GM19025 (cell line): Measurements from ENCODE around the gene STK4.

Experiments
- ATAC-seq: cut with Tn5 transposase; IDR thresholded peaks from one replicate; pipeline ENCODE4 v1.9.1; 2021; ENCODE audit warnings: mild to moderate bottlenecking, low read depth, moderate library complexity; ENCODE audit not compliant: unreplicated experiment

The STK4 gene

DNA sequence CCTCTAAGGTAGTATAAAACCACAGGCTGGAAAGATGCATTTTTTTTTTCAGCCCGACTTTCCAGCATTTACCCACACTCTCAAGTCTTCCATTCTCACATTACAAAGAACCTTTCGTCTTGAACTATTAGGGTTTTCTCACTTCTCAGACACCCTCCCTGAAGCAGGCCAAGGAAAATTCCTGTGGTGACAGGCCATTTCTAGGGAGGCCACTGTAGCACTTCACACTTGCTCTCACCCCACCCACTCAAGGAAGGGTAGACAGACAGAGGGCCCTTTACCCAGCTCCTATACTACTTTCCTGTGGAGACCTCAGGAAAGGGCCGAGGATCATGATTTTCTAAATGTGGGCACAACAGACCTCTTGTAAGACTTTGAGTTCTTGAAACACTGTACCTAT lies 106.9 kb downstream of the STK4 start:
- no peak for ATAC-seq

DNA sequence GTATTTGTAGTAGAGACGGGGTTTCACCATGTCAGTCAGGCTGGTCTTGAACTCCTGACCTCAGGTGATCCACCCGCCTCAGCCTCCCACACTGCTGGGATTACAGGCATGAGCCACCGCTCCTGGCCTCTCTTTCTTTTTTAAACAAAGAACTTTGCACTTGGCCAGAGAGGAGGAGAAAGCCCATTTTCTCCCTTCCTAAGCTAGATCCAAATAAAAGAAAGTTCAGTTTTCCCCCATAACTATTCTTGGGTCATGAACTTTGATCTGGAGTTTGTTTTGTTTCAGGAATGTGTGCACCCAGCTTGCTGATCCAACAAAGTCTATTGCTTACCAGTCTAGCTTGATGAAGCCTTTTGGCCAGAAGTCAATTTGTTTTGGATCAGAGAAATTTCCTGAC lies 111.2 kb downstream of the STK4 start:
- no peak for ATAC-seq

DNA sequence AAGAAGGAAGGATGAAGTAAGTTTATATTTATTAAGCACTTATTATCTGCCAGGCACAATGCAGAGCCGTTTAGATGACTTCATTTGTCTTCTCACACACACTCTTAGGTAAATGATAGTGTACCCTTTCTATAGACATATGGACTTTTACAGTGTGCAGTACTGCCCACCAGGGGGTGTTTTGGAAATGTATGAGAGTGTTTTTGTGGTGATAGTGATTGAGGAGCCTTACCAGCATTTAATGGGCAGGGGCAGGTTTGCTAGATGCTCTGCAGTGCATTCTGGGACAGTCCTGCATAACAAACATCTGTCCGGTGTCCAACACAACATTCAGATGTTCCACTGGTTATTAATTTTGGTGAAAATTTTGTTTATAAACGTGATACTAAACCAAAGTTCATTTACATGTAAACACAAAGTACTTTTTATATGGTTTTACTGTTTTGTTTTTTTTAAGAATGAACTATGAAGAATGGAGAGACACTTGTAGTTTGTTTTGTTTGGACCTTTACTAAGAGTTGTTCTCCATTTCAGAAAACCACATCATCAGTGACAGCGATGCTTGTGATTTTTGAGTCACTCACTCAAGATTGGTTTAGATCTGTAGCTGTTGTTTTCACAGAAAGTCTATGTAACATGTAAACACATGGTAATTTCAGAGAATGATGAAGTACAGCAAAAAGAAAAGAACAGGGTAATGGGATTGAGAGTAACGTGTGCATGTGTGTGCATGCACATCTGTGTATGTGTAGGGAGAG lies 114.7 kb downstream of the STK4 start:
- no peak for ATAC-seq

DNA sequence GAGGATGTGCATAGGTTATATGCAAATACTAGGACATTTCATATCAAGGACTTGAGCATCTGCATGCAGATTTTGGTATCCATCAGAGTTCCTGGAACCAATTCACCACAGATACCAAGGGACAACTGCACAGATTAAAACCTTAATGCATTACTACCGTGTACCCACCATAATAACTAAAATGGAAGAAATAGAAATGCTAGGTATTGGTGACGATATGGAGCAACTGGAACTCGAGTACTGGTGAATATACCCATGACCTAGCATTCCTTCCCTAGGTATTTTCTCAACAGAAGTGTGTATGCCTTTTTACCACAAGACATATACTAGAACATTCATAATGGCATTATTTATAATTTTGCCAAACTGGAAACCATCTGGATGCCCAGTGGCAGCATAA lies 116.2 kb downstream of the STK4 start:
- ATAC-seq, result no peak

DNA sequence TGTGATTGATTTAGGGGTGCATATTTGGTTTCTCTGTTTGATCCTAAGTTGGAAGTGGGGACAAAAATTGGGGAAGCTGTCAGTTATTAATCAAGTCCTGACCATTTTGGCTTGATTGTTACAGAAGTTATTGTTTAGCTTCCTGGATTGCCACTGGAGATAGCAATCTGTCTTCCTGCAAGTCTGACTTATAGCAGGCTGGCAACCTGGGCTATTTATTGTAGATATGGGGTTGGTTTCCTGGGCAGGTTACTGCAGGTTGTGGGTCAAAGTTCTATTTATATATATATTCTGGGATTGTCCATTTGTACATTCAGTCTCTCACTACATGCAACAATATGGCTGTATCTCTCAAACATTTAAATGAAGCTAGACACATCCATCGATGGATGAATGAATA lies 116.8 kb downstream of the STK4 start:
- no peak for ATAC-seq

DNA sequence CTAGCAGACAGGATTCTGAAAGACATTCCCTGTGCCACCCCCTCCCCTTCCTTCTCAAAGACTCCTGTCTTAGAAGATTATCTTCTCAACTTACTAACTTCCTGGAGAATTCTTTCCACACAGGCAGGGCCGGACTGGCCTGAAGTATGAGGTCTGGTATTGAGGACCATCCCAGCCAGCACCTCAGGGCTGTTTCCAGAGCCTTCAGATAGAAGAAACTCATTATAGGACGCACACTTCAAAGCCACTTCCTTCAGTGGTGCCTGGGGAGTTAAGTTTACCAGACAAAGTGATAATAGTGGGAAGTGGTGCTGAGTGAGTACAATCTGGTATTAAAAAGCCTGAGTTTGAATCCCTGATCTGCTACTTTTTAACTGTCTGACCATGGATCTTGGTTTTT lies 119.0 kb downstream of the STK4 start:
- ATAC-seq, result no peak

DNA sequence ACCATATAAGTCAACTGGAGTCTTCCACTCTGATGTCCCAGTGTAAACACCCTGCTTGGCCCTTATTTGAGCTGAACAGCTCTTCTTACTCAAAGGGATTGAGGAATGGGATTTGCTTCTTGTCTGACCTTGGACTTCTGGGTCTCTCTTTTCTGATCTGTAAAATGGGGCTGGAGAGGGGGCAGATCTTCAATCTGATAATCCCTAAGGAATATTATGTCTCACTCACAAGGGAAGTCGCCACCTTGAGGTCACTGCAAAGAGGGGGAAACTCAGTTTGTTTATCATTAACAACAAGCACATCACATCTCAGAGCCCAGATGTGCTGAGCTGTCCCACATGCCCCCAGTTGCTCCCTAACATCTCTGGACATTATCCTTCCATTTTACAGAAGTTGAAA lies 119.6 kb downstream of the STK4 start:
- no peak for ATAC-seq

DNA sequence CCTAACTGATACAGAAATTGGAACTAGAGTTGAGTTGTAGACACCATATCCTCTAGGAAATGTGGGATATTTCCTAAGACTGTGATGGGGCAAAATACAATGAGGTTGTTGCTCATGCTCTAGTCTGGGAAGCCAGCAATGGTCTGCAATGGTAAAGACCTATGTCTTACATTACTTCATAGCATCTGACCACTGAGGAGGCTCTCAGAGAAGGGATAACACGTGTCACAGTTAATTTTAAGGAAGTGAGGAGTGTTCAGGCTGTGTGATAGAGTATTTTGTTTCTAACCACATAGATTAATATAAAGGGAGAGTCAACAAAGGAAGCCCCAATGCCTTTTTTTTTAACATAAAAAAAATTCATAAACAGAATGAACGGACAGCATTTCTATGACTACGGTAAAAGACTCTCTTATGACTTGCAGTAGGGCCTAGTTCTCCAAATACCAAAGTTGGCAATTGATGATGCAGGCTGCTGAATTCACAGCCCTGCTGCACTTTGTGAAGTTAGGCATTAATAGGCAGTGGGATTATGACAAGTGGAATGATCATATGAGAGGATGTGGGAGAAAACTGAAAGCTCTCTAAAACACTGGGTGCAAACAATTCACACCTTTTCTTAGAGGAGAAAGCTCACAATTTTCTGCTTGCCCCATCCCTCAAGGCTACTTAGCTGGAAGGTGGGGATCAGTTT lies 120.9 kb downstream of the STK4 start:
- no peak for ATAC-seq

DNA sequence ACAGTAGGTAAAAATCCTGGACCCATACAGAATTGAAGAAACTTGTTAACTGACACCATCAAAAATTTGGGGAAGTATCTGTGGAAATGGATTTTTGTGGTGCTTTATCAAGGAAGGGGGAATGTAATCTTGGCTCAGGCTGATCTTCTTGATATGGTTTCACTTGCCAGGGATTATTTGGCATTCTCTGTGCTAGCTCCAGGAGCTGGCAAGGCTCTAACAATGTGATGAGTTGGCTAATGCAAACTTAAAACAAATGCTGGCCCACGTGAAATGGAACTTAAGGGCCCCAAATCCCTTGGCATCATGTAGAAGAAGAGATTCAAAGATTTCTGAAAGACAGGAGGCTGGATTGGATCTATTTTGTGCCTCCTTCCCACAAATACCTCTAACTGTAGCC lies 121.5 kb downstream of the STK4 start:
- ATAC-seq, result no peak

DNA sequence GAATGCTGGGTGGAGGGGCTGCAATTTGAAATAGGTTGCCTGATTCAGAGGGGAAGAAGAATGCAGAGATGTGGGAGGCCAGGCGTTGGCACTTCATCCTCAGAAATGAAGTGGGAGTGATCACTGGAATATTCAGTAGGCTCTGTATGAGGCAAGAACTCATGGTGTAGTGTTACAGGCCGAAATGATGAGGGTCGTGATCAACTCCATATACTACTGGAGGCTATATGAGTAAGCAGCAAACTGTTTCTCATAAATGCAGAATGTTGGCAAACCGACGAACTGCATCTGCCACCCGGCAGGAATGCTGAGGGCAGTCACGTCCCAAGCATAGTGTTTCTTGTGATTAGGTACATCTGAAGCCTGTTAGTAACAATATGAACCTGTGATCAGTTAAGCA lies 121.9 kb downstream of the STK4 start:
- ATAC-seq, result no peak

DNA sequence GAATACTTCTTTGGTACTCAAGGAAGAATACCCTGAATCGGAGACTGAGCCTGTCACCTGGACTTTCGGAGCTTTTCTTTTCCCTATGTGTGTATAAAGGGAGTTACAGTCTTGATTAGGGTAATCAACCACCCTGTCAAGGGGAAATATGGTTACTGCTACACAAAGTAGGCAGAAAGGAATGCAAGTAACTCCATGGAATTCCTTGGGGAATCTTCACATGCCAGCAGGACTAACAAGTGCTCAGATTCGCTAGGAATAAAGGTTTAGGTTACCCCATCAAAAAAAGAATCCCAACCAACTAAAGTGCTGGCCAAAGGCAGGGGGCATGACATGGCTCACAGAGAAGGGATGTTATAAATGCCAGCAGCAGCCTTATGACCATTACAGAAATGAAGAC lies 124.2 kb downstream of the STK4 start:
- ATAC-seq, result no peak

DNA sequence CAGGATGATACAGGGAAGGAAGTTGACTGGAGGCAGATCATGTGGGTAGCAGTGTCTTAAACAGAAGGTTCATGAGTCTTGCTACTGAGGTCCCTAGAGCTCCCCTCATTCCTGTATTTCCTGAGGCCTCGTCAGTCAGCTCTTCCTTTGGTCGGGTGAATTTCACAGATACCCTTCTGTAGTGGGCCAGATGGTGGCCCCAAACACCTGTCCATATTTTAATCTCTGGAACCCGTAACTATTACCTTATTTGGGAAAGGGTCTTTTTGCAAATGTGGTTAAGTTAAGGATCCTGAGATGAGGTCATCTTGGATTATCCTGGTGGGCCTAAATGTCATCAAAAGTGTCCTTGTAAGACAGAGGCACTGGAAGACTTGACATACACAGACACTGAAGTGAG lies 125.1 kb downstream of the STK4 start:
- no peak for ATAC-seq

DNA sequence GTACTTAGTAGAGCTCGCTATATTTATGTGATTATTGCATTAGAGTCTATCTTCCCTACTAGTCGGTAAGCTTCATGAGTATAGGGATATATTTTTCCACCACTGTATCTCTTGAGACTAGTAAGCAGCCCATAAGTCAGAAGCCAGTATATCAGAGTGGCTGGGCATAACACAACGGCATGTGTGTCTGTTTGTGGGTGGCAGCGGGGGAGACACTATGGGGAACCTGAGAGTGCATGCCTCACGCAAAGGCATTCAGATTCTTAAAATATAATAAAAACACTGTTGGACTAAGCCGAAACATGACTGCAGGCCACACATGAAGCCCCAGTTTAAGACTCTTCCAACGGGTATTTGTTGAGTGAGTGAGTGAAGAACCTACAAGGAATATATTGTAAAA lies 126.6 kb downstream of the STK4 start:
- ATAC-seq, result no peak

DNA sequence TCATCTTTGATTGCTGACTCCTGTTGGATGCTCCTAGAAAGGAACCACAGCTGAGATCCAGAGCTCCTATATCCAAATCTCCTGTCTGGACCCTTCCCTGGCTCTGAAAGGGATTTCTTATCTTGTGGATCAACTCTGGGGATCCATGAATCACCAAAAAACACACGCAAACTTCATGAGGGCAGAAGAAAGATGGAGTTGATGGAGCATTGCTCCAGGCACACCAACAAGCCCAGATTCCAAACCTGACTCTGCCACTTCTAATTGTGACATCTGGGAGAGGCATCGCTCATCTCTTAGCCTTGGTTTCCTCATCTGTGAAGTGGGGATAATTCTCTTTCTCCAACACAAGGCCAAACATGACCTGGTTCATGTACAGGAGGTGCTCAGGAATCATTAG lies 127.9 kb downstream of the STK4 start:
- ATAC-seq, result no peak

DNA sequence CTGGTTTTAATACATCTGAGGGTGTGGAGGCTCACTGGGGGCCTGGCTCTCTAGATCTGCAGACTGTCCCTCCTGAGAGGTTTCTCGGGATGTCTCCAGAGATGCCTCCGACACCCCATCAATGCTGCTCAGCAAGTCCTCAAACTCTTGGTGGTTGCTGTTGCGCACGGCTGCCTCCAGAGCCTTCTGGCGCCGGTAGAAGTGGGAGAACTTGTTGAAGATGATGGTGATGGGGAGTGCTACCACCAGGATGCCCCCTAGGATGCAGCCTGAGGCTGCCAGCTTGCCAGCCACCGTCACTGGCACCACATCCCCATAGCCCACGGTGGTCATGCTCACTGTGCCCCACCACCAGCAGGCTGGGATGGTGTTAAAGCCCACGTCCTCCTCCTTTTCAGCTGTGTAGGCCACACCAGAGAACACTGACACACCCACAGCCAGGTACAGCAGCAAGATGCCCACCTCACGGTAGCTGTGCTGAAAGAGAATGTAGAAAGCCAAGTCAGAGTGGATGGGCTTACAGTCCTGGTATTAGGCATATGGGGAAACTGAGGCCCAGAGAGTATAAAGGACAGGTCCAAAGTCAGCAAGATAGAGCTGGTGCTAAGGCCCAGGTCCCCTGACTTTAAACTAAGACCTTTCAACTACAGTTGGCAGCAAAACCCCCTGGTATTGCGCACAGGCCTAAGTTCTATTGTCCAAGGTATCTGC lies 128.7 kb downstream of the STK4 start:
- no peak for ATAC-seq

DNA sequence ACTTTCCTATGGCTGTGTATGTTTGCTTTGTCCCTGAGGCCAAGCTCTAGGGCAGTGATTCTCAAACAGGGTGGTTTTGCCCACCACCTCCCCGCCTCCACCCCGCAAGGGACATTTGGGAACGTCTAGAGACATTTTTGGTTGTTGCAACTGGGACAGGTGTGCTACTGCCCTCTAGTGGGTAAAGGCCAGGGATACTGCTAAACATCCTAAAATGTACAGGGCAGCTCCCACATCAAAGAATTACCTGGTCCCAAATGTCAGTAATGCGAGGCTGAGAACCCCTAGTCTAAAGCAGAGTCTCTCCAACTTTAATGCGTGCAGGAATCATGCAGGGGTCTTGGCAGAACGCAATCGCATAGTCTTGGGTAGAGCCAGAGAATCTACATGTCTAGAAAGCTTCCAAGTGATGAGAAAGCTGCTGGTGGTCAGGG lies 129.5 kb downstream of the STK4 start:
- ATAC-seq, result no peak

DNA sequence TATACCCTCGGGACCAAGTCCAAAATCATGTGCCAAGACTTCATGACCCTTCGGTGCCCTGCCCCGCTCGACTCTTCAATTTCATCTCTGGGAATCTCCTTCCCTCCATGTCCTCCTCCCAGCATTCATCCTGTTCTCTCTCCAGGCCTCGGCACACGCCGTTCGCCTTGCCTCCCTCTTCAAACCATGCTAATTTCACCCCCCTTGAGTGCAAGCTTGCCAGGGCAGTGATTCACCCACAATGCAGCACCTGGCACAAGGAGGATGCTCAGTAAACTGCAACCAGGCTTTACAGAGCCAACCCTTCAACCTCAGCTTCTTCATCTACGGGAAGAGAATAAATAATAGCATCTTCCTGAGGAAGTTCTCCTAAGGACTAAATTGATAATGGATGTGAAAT lies 130.5 kb downstream of the STK4 start:
- no peak for ATAC-seq

DNA sequence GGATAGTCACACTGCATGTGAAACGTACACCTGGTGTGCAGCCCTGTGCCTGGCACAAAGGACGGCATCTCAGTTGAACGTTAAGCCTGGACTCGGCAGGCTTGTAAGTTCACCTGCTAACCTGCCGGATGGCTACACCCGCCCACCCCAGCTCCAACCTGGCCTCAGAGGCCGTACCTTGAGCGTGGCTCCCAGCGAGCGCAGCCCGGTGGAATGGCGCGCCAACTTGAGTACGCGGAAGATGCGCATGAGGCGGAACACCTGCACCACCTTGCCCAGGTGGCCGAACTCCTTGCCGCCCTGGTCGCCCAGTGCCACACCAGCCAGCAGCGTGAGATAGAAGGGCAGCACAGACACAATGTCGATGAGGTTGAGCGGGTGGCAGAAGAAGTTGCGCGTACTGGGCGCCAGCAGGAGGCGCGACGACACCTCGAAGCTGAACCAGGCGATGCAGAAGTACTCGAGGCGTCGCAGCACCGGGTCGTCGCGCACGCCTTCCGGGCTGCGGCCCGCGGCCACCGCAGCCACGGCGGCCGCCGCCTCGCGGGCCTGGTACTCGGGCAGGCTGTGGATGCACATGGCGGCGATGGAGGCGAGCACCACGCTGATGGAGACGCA lies 131.3 kb downstream of the STK4 start:
- no peak for ATAC-seq

DNA sequence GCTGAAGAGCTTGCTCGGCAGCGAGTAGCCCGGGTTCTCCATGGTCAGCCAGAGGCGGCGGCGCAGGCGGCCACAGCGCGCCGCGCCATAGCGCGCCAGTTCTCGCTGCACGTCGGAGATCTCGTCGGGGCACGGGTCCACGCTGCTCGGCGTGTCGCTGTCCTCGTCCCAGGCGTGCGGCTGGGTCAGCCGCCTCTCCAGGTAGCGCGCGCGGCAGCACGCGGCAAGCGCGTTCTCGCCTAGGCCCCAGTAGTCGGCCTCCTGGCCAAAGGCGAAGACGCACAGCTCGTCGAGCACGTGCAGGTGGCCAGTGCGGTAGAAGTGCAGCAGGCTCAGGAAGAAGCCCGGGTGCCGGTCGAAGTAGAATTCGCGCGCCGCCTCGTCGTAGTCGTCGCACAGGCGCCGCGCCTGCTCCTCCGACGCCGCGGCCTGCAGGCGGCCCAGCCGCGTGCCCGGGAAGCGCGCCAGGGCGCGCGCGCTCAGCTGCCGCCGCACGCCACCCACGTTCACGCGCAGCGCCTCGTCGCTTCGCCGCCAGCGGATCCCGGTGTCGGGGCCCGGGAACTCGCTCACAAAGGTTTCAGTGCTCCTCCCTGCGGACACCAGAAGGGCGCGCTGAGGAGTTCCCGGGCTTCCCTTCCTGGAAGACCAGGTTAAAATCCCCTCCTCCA lies 131.9 kb downstream of the STK4 start:
- no peak for ATAC-seq

DNA sequence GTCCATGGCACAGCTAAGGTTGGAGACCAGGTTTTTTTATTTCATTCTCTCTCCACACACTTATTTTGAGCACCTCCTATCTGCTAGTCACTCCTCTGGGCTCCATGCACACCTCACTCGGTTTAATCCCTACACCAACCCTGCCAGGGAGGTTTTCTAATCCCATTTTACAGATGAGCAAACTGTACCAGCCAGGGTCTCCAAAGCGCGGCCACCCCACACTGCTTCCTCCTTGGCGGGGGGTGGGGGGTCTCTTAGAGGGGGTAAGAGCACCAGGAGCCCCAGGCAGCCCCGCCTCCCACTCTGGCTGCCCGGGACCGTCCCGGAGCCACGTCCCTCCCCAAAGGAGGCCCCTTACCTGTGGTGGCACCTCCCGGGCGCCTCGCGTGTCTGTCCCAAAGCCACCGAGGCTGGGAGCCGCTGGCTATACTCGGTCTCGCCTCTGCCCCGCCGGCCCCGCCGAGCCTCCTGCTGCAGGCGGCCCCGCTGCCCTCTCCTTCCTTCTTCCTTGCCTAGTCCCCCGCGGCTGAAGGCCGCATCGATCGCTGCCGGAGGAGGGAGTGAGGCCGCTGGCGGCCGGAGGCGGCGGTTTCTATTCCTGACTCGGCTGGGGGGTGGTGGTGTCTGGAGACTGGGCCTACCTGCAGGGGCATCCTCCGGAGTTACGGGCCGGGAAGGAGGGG lies 134.4 kb downstream of the STK4 start, which contains the start of gene KCNS1:
TSS of gene KCNS1 (minus strand) at position 565 of the 683 bp plus-strand sequence. CDS start 1,891 bp downstream, outside the sequence.
- no peak for ATAC-seq
